Measurements from ENCODE around the gene HSPB6. TPM values are rescaled to one million over a fixed set of nuclear protein-coding genes. Genes with fewer than 3 reads are reported as not detected.

Gene HSPB6
- total and polyA plus RNA-seq, 2 of the 8 experiments (the other 6 are each of a cell fraction or from before 2014, with no cell fraction given): 0.91 TPM; not detected in 1

- no peak for TF ChIP-seq CHD7 (IDR thresholded peaks at IDR 0.05; ENCODE audit: insufficient replicate concordance, low read length)
- TF ChIP-seq ASH2L (IDR thresholded peaks at IDR 0.05; ENCODE audit: low read length): no peak
- peak; percentile 78 for TF ChIP-seq USF2 (IDR thresholded peaks at IDR 0.05; ENCODE audit: low read length)
- TF ChIP-seq SAP30 (IDR thresholded peaks at IDR 0.05; ENCODE audit: insufficient read depth, insufficient replicate concordance, low read length): no peak
- peak; percentile 39; the same call in 1 of the 2 replicates for TF ChIP-seq CHD2 (IDR thresholded peaks at IDR 0.05; ENCODE audit: low read length)
- no peak for TF ChIP-seq KDM4A (IDR thresholded peaks at IDR 0.05; ENCODE audit: low read depth, low read length, severe bottlenecking)
- TF ChIP-seq KDM5A (IDR thresholded peaks at IDR 0.05; ENCODE audit: low read length): no peak
- TF ChIP-seq TCF12 (IDR thresholded peaks at IDR 0.05; ENCODE audit: low read depth, low read length): no peak
- no peak for TF ChIP-seq CHD1 (IDR thresholded peaks at IDR 0.05; ENCODE audit: low read depth, low read length)
- TF ChIP-seq E2F6 (IDR thresholded peaks at IDR 0.05): peak; percentile 99
Observed at GRCh38 chr19:35797663-35798062, 40.8 kb upstream of the HSPB6 start (continued).

Measured in H1 (cell line).